Stomach (tissue), 4 donors: ENCODE results near the gene CASP7.

Experiments used
- EP300 ChIP-seq: sonication (generic); formaldehyde crosslinking; IDR thresholded peaks from one replicate; pipeline ENCODE4 v1.6.1; 2017; ENCODE audit warnings: antibody characterized with exemption
- POLR2A ChIP-seq, 4 donors: fragments of 450-650 bp; IDR thresholded peaks; one replicate each; pipeline ENCODE4 v1.6.1; 2016; ENCODE audit warnings: antibody characterized with exemption in 4 of 4, control low read depth in 2 of 4, mild to moderate bottlenecking in 1 of 4, moderate library complexity in 1 of 4
- POLR2AphosphoS5 ChIP-seq, 3 donors: sonication (generic); formaldehyde crosslinking; IDR thresholded peaks; one replicate each; pipeline ENCODE4 v1.6.1; 2016; ENCODE audit warnings: antibody characterized with exemption in 3 of 3
- TF ChIP-seq, protein P1 (sequence below), 7 experiments: fragments of 450-650 bp in 4 of 7; fragments of 200-600 bp in 3 of 7; sonication (generic) in 3 of 7; IDR thresholded peaks; one replicate each; pipeline ENCODE4 v1.5.1; 2016 to 2019; ENCODE audit warnings: antibody characterized with exemption in 7 of 7, control low read depth in 2 of 7, mild to moderate bottlenecking in 1 of 7

DNA sequence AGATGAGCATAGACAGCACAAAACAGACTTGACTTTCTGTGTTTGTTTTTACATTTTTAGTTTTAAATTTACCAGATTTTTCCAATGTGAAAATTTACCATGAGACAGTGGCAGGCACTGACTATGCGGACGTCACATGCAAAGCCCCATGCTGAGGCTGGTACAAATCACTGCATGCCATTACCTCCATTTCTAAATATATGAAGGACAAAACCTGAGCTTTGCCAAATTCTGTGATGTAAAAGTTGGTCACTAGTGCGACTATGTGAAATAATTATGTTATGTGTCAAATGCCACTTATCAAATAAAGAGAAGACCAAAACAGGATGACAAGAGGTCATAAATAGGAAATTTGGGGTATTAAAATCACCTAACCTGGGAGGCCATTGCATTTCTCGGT lies 38.0 kb upstream of the CASP7 start:
- TF ChIP-seq, protein P1, sequence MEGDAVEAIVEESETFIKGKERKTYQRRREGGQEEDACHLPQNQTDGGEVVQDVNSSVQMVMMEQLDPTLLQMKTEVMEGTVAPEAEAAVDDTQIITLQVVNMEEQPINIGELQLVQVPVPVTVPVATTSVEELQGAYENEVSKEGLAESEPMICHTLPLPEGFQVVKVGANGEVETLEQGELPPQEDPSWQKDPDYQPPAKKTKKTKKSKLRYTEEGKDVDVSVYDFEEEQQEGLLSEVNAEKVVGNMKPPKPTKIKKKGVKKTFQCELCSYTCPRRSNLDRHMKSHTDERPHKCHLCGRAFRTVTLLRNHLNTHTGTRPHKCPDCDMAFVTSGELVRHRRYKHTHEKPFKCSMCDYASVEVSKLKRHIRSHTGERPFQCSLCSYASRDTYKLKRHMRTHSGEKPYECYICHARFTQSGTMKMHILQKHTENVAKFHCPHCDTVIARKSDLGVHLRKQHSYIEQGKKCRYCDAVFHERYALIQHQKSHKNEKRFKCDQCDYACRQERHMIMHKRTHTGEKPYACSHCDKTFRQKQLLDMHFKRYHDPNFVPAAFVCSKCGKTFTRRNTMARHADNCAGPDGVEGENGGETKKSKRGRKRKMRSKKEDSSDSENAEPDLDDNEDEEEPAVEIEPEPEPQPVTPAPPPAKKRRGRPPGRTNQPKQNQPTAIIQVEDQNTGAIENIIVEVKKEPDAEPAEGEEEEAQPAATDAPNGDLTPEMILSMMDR (IDR thresholded peaks at IDR 0.05): no peak
- no peak for TF ChIP-seq POLR2A (IDR thresholded peaks at IDR 0.05)
- no peak for TF ChIP-seq POLR2AphosphoS5 (IDR thresholded peaks at IDR 0.05)
- no peak for TF ChIP-seq EP300
